ENCODE data around the gene BTBD9. TPM values are rescaled to one million over a fixed set of nuclear protein-coding genes. Genes with fewer than 3 reads are reported as not detected.

Gene BTBD9
- total and polyA plus RNA-seq, 2 donors (not counting 3 experiments of a cell fraction or from before 2014, with no cell fraction given) = 4.9 to 15.0 TPM

DNA sequence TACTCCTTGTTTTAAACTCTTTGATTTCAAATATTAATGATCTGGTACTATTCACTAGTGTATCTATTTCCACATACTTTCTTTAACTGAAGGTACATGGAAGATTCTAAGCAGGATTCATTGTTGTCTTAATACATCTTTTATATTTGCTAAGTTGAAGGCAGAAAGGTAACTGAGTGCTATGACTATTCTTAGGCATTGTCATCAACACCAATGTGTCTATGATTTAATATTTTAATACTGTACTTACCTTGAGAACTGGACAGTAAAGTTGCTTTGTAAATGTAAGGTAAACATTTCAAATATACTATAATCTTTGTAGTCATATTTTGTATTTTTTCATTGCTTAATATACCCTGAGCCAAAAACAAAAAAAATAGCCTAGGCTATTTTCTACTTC lies 8.9 kb upstream of the BTBD9 start:
- H3K4me3 ChIP-seq (replicated peaks in 1 of 3; ENCODE audit: insufficient read depth in 1 of 3, low read depth in 1 of 3, low read length in 3 of 3) = no peak overlapping the region
- no peaks in the 10 kb centered on the region for H3K9me3 ChIP-seq (replicated peaks; ENCODE audit: control insufficient read depth, insufficient read depth, low read length)
- no peaks in the 10 kb centered on the region for H3K4me1 ChIP-seq (ENCODE audit: control insufficient read depth, extremely low read depth, insufficient read depth, low read length)
- no TSS peak for BruUV-seq (replicated peaks)
- TF ChIP-seq, protein P1, sequence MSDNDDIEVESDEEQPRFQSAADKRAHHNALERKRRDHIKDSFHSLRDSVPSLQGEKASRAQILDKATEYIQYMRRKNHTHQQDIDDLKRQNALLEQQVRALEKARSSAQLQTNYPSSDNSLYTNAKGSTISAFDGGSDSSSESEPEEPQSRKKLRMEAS (IDR thresholded peaks at IDR 0.05; ENCODE audit: insufficient read depth, insufficient read length) = no peak
- no peak for TF ChIP-seq POLR2A (IDR thresholded peaks at IDR 0.05; ENCODE audit: low read depth, low read length)
- no peak for TF ChIP-seq FOS (IDR thresholded peaks at IDR 0.05; ENCODE audit: borderline replicate concordance, insufficient read depth, low read length)
- TF ChIP-seq GATA2 (IDR thresholded peaks at IDR 0.05; ENCODE audit: insufficient read depth, insufficient read length, low read depth, low read length) = no peak
- no peak for TF ChIP-seq EZH2 (IDR thresholded peaks at IDR 0.05; ENCODE audit: borderline replicate concordance, low read depth, low read length, severe bottlenecking)
- TF ChIP-seq MYC (IDR thresholded peaks at IDR 0.05; ENCODE audit: low read depth, low read length) = no peak
- TF ChIP-seq, protein P2, sequence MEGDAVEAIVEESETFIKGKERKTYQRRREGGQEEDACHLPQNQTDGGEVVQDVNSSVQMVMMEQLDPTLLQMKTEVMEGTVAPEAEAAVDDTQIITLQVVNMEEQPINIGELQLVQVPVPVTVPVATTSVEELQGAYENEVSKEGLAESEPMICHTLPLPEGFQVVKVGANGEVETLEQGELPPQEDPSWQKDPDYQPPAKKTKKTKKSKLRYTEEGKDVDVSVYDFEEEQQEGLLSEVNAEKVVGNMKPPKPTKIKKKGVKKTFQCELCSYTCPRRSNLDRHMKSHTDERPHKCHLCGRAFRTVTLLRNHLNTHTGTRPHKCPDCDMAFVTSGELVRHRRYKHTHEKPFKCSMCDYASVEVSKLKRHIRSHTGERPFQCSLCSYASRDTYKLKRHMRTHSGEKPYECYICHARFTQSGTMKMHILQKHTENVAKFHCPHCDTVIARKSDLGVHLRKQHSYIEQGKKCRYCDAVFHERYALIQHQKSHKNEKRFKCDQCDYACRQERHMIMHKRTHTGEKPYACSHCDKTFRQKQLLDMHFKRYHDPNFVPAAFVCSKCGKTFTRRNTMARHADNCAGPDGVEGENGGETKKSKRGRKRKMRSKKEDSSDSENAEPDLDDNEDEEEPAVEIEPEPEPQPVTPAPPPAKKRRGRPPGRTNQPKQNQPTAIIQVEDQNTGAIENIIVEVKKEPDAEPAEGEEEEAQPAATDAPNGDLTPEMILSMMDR (IDR thresholded peaks at IDR 0.05; ENCODE audit: extremely low read depth in 1 of 2, insufficient read depth in 1 of 2, low read depth in 1 of 2, low read length in 2 of 2) = no peak
- no peak for TF ChIP-seq POLR2AphosphoS5 (IDR thresholded peaks at IDR 0.05; ENCODE audit: insufficient read depth, low read depth, low read length)
- no peak for TF ChIP-seq JUN (IDR thresholded peaks at IDR 0.05; ENCODE audit: borderline replicate concordance, insufficient read depth, insufficient read length, low read depth)
- dilution Hi-C loops (cut with MboI; ENCODE audit: extremely low pct_ligation_motif_present, low sequenced_read_pairs) (no loop called here), intact Hi-C loops (cut with micrococcal nuclease) (no loop called here)
- no peaks in the 10 kb centered on the region for H4K20me1 ChIP-seq (replicated peaks; ENCODE audit: control insufficient read depth, extremely low read depth, insufficient read depth, low read length)
- FAIRE-seq (no peak), DNase-seq (ENCODE audit: low read depth, low spot score) (no peak)
- H3K9me1 ChIP-seq (replicated peaks; ENCODE audit: control insufficient read depth, extremely low read depth, insufficient read depth, low read length) = peaks cover 2% of the 10 kb centered on the region
- ChIA-PET POLR2A (no interaction called here), CTCF (no interaction called here)
- no peaks in the 10 kb centered on the region for H3K36me3 ChIP-seq (ENCODE audit: control insufficient read depth in 2 of 2, extremely low read depth in 1 of 2, insufficient read depth in 2 of 2, low read length in 2 of 2)
- no peak overlapping the region for H2AFZ ChIP-seq (ENCODE audit: low read depth, low read length)
- no peaks in the 10 kb centered on the region for H3K27me3 ChIP-seq (ENCODE audit: control insufficient read depth in 2 of 2, insufficient read depth in 2 of 2, low read length in 2 of 2)
- no peak overlapping the region for H3K9ac ChIP-seq (replicated peaks; ENCODE audit: extremely low read depth, insufficient read depth, low read length)
- no peak overlapping the region for H3K4me2 ChIP-seq (ENCODE audit: insufficient read depth, low read length)
- no peak overlapping the region for H3K27ac ChIP-seq (ENCODE audit: insufficient read depth, low read depth, low read length)
- H3K79me2 ChIP-seq (ENCODE audit: control insufficient read depth, insufficient read depth, low read length) = no peaks in the 10 kb centered on the region

All from endothelial cell of umbilical vein (primary cell).